ENCODE results near the gene DUSP8.

GRCh38 chr11:1529774-1530173, 42.3 kb downstream of the DUSP8 start:
- no peak for TF ChIP-seq CTCF (conservative IDR thresholded peaks at IDR 0.05; ENCODE audit: low read length)
- no peak for TF ChIP-seq EZH2phosphoT487 (IDR thresholded peaks at IDR 0.05; ENCODE audit: borderline replicate concordance)
